OCI-LY7 (cell line): Measurements from ENCODE around the gene KCNJ11. TPM values are rescaled to one million over a fixed set of nuclear protein-coding genes. Genes with fewer than 3 reads are reported as not detected.

Source experiments
- Bru-seq: library from RNA; stranded (reverse); fragments of 400-500 nt; gene quantifications from one replicate; lab custom pipeline; 2021; lab: Mats Ljungman, UMichigan
- BruChase-seq, 2 experiments: library from RNA; stranded (reverse); fragments of 400-500 nt; gene quantifications; one replicate each; lab custom pipeline; 2021; lab: Mats Ljungman, UMichigan
- BruUV-seq: library from RNA; stranded (reverse); fragments of 400-500 nt; replicated peaks from 2 replicates; lab custom pipeline; 2021; lab: Mats Ljungman, UMichigan
- CTCF ChIA-PET: fragments of 300-600 bp; sonication (Branson Sonifier 250); formaldehyde crosslinking; loops from one replicate; lab custom pipeline; 2022; ENCODE audit warnings: antibody characterized with exemption; ENCODE audit not compliant: unreplicated experiment; lab: Charles Lee
- POLR2A ChIA-PET: fragments of 300-600 bp; sonication (Branson Sonifier 250); formaldehyde crosslinking; loops from one replicate; lab custom pipeline; 2022; ENCODE audit warnings: antibody characterized with exemption; lab: Charles Lee
- DNase-seq: peaks from one replicate; pipeline ENCODE4 v3.0.0-alpha.2; 2015; ENCODE audit warnings: low spot score
- H2AFZ ChIP-seq: fragments of 200-600 bp; sonication (generic), shearing (Covaris generic); 2 replicates; pipeline ENCODE4 v1.6.1; 2014; ENCODE audit warnings: mild to moderate bottlenecking, antibody characterized with exemption, low read length, moderate library complexity
- H3K27ac ChIP-seq: fragments of 200-600 bp; sonication (generic); 2 replicates; pipeline ENCODE4 v1.5.1; 2014; ENCODE audit warnings: mixed run types, low read depth, mild to moderate bottlenecking, moderate library complexity, low read length, inconsistent platforms; ENCODE audit not compliant: poor library complexity, severe bottlenecking
- H3K36me3 ChIP-seq: fragments of 200-600 bp; sonication (generic); 2 replicates; pipeline ENCODE4 v1.6.1; 2014; ENCODE audit warnings: mild to moderate bottlenecking, antibody characterized with exemption, low read length, moderate library complexity, mixed read lengths; ENCODE audit not compliant: insufficient read depth
- H3K4me1 ChIP-seq: fragments of 200-600 bp; sonication (generic); 2 replicates; pipeline ENCODE4 v1.5.1; 2014; ENCODE audit warnings: mild to moderate bottlenecking, low read length; ENCODE audit not compliant: insufficient read depth, poor library complexity, severe bottlenecking
- H3K4me2 ChIP-seq: fragments of 200-600 bp; sonication (generic); 2 replicates; pipeline ENCODE4 v1.6.1; 2014; ENCODE audit warnings: mild to moderate bottlenecking, low read length
- H3K4me3 ChIP-seq: fragments of 200-600 bp; sonication (generic); 2 replicates; pipeline ENCODE4 v1.5.1; 2014; ENCODE audit warnings: mild to moderate bottlenecking, low read depth, low read length; ENCODE audit not compliant: poor library complexity, severe bottlenecking
- H3K79me2 ChIP-seq: fragments of 200-600 bp; sonication (generic); 2 replicates; pipeline ENCODE4 v1.6.1; 2016; ENCODE audit warnings: low read depth, mild to moderate bottlenecking, low read length, moderate library complexity, mixed read lengths; ENCODE audit not compliant: insufficient read depth
- H3K9me2 ChIP-seq: fragments of 200-600 bp; sonication (generic); 2 replicates; pipeline ENCODE4 v1.6.1; 2016; ENCODE audit warnings: mild to moderate bottlenecking, low read length, mixed read lengths; ENCODE audit not compliant: insufficient read depth
- H3K9me3 ChIP-seq: fragments of 200-600 bp; sonication (generic); 2 replicates; pipeline ENCODE4 v1.6.1; 2014; ENCODE audit warnings: mild to moderate bottlenecking, mixed run types, low read length, mixed read lengths
- H4K20me1 ChIP-seq: fragments of 200-600 bp; sonication (generic); 2 replicates; pipeline ENCODE4 v1.6.1; 2014; ENCODE audit warnings: mild to moderate bottlenecking, antibody characterized with exemption, low read length, moderate library complexity, mixed read lengths; ENCODE audit not compliant: insufficient read depth
- EZH2phosphoT487 ChIP-seq: fragments of 200-600 bp; sonication (generic); IDR thresholded peaks from 2 replicates; pipeline ENCODE4 v1.6.1; 2018; ENCODE audit warnings: low read depth, borderline replicate concordance, mild to moderate bottlenecking, mixed run types, antibody characterized with exemption, low read length, moderate library complexity, mixed read lengths
- intact Hi-C: fragments of 100-400 bp; cut with micrococcal nuclease; formaldehyde crosslinking; loops from one replicate; pipeline ENCODE4 v1.10.0; 2022; ENCODE audit not compliant: unreplicated experiment
- long read RNA-seq: library from polyadenylated mRNA; stranded (forward); transcript quantifications from one replicate; pipeline ENCODE4 v2.0.0, GENCODE V29; 2022
- total RNA-seq, 2 experiments: library from RNA; depleted of rRNA in 1 of 2; stranded (reverse); fragments of >200 nt in 1 of 2; shearing (Covaris generic) in 1 of 2; gene quantifications; 2 replicates each; pipeline ENCODE4 v1.2.3, GENCODE V29; 2014 to 2022
- TF ChIP-seq, protein P1 (sequence below): fragments of 200-600 bp; sonication (generic); conservative IDR thresholded peaks from 2 replicates; pipeline ENCODE4 v1.5.1; 2014; ENCODE audit warnings: mild to moderate bottlenecking, antibody characterized with exemption, low read length, moderate library complexity, mixed read lengths

The KCNJ11 gene
- total RNA-seq (2014; rRNA removed; shearing (Covaris generic)) (5.1 and 7.0 TPM in 2 replicates), total RNA-seq (2022) (7.5 and 8.0 TPM in 2 replicates), Bru-seq, nascent RNA (percentile 42 among the genes with signal in this experiment), BruChase-seq, experiment 1, labeled RNA remaining after a 6-hour chase (percentile 44 among the genes with signal in this experiment), BruChase-seq, experiment 2, labeled RNA remaining after a 2-hour chase (percentile 49 among the genes with signal in this experiment)
- long read RNA-seq, partial matches to known transcripts: 0 of 2 reads
- long read RNA-seq, other reads (novel, unspliced or antisense): 0 of 2 reads

DNA sequence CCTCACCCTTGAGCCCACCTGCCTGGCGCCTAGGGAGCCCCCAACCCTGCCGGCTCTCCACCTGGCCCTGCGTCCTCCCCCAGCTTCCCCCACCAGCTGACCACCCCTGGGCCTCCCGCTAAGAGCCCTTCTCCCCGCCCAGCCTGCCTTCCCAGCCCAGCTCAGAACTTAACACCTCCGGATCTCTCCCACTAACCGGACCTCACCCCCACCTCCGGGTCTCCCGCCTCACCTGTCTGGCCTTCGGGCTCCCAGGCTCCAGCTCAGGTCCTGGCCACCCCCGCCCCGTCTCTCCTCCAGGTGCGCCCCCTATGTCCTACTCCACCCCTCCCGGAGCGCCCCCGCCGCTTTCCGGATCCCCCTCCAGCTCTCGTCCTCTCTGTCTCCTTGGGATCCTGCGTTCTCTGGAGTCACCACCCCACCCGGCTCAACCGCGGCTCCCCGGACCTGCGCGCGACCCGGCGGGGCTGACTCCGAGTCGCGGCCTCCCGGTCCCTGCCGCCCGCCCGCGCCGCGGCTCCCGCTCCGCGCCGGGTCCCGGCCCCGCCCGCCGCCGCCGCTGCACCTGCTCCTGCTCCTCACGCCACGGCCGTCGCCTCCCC, at the start of gene KCNJ11:
Gene KCNJ11 (minus strand): TSS at position 51 of the 602 bp plus-strand sequence. CDS start 568 bp downstream, outside the sequence.
- H2AFZ ChIP-seq: peak within 1 kb of the TSS; percentile 49
- 0 out of 2 replicates have a peak, but pooled peaks cover 5% of the 10 kb centered on the region for H4K20me1 ChIP-seq
- ChIA-PET CTCF (interaction anchor here (0.6 kb wide), 2 partner anchors 105 to 343 kb away, joined by 3 to 5 read pairs; no protein-coding TSS in a partner anchor), POLR2A (interaction anchor here (0.6 to 1.1 kb wide), 2 partner anchors 139 to 284 kb away, joined by 3 read pairs; no protein-coding TSS in a partner anchor)
- peak within 1 kb of the TSS; percentile 80 for H3K27ac ChIP-seq
- DNase-seq: no peak
- no peaks in the 10 kb centered on the region for H3K9me3 ChIP-seq
- H3K4me3 ChIP-seq: peak within 1 kb of the TSS; percentile 67
- no peaks in the 10 kb centered on the region for H3K36me3 ChIP-seq
- BruUV-seq: no TSS peak
- no peaks in the 10 kb centered on the region for H3K9me2 ChIP-seq
- TF ChIP-seq, protein P1, sequence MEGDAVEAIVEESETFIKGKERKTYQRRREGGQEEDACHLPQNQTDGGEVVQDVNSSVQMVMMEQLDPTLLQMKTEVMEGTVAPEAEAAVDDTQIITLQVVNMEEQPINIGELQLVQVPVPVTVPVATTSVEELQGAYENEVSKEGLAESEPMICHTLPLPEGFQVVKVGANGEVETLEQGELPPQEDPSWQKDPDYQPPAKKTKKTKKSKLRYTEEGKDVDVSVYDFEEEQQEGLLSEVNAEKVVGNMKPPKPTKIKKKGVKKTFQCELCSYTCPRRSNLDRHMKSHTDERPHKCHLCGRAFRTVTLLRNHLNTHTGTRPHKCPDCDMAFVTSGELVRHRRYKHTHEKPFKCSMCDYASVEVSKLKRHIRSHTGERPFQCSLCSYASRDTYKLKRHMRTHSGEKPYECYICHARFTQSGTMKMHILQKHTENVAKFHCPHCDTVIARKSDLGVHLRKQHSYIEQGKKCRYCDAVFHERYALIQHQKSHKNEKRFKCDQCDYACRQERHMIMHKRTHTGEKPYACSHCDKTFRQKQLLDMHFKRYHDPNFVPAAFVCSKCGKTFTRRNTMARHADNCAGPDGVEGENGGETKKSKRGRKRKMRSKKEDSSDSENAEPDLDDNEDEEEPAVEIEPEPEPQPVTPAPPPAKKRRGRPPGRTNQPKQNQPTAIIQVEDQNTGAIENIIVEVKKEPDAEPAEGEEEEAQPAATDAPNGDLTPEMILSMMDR: 0 out of 2 replicates have a peak, but pooled peaks have one; percentile 40
- TF ChIP-seq EZH2phosphoT487: no peak
- H3K4me1 ChIP-seq: peaks cover 54% of the 10 kb centered on the region
- intact Hi-C loops: no loop called here
- peak within 1 kb of the TSS; percentile 74 for H3K4me2 ChIP-seq
- no peaks in the 10 kb centered on the region for H3K79me2 ChIP-seq

DNA sequence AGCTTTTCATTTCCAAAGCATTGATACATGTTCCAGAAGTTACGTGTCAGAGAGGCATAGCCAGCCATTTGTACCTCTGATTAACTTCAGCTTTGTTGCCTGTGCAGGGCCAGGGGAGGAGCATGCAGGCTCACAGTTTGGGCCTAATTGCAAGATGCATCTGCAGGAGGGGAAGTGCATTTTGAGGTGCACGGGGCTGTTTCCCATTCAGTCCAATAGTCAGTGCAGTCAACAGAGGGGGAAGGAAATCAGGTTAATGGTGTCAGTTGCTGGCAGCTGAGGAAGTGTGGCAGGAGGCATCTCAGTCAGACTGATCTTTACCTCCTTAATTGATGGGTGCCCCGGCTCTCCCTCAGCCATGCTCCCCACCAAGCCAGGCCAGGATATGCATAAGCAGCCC, 48.9 kb upstream of the KCNJ11 start:
- H3K36me3 ChIP-seq: no peaks in the 10 kb centered on the region
- no peak overlapping the region for H3K4me2 ChIP-seq
- peak; percentile 4 for DNase-seq
- H3K4me3 ChIP-seq: no peak overlapping the region
- peaks cover 12% of the 10 kb centered on the region for H3K4me1 ChIP-seq
- CTCF ChIA-PET: no interaction called here
- POLR2A ChIA-PET: interaction anchor here (0.7 kb wide), 2 partner anchors 18 to 220 kb away, joined by 3 to 4 read pairs; no protein-coding TSS in a partner anchor
- no peak overlapping the region for H3K27ac ChIP-seq
- H3K9me2 ChIP-seq: no peaks in the 10 kb centered on the region
- no peak for TF ChIP-seq EZH2phosphoT487
- TF ChIP-seq, protein P1: no peak
- H3K9me3 ChIP-seq: 0 out of 2 replicates have a peak, but pooled peaks cover 5% of the 10 kb centered on the region
- BruUV-seq: no TSS peak
- intact Hi-C loops: no loop called here
- H2AFZ ChIP-seq: no peak overlapping the region
- H4K20me1 ChIP-seq: no peaks in the 10 kb centered on the region
- H3K79me2 ChIP-seq: no peaks in the 10 kb centered on the region
